Lower leg skin (tissue), 3 donors: ENCODE data around the gene NCF4.

Source experiments
- CTCF ChIP-seq, 3 donors: fragments of 450-650 bp; IDR thresholded peaks; one replicate each; pipeline ENCODE4 v1.5.1; 2016; ENCODE audit warnings: antibody characterized with exemption in 3 of 3, mild to moderate bottlenecking in 3 of 3, moderate library complexity in 2 of 3
- POLR2A ChIP-seq, 2 donors: fragments of 450-650 bp; IDR thresholded peaks; one replicate each; pipeline ENCODE4 v1.6.1; 2016 to 2017; ENCODE audit warnings: antibody characterized with exemption in 2 of 2, mild to moderate bottlenecking in 1 of 2, moderate library complexity in 1 of 2

DNA sequence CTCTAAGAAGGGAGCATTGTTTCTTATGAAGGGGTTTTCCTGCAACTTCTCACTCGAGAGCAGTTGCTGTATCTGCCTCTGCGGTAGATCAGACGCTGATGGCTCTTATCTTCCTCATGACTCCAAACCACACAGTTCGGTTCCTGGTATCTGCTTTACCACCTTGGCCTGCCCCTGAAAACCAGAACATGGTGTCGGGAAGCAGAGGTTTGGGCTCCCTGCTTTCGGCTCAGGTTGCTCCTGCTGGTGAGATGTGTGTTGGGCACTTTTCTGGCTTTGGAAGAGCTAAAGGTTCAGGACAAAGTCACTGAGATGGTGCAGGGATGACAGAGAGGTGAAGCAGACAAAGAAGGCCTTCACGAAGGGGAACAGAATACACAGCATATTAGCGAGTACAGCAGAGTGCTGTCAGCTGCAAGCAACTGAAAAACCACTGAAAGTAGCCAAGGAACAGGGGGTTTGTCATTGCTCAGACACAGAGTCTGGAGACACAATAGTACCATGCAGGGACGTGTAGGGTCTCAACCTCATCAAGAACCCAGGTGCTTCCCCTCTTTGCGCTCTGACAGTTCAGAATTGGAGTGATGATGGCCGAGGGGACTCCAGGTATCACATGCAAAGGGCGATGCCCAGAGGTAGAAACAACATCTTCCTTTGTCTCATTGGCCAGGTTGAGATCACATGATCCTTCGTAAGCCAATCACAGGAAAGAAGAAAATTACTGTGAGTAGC lies 40.8 kb downstream of the NCF4 start:
- TF ChIP-seq CTCF (IDR thresholded peaks at IDR 0.05): no peak
- no peak for TF ChIP-seq POLR2A (IDR thresholded peaks at IDR 0.05)
